Stimulated activated naive CD8-positive, alpha-beta T cell treated with anti-CD3 and anti-CD28 coated beads, Interleukin-15, Interleukin-2, amounts not matched to agents 100 U/mL and 50 U/mL, for 24 hours (primary cell): Measurements from ENCODE around the gene ADAMTS10.
"Not testable (repeated sequence)": the region's sequence is repeated elsewhere in the genome, so short reads cannot be mapped to it uniquely, and the experiment has no call there.

Source experiments
- ATAC-seq: fragments of 150-1000 bp; cut with Tn5 transposase; one replicate; pipeline ENCODE4 v1.10.0; 2021
- DNase-seq: peaks from one replicate; pipeline ENCODE4 v3.0.0; 2021

The ADAMTS10 gene

DNA sequence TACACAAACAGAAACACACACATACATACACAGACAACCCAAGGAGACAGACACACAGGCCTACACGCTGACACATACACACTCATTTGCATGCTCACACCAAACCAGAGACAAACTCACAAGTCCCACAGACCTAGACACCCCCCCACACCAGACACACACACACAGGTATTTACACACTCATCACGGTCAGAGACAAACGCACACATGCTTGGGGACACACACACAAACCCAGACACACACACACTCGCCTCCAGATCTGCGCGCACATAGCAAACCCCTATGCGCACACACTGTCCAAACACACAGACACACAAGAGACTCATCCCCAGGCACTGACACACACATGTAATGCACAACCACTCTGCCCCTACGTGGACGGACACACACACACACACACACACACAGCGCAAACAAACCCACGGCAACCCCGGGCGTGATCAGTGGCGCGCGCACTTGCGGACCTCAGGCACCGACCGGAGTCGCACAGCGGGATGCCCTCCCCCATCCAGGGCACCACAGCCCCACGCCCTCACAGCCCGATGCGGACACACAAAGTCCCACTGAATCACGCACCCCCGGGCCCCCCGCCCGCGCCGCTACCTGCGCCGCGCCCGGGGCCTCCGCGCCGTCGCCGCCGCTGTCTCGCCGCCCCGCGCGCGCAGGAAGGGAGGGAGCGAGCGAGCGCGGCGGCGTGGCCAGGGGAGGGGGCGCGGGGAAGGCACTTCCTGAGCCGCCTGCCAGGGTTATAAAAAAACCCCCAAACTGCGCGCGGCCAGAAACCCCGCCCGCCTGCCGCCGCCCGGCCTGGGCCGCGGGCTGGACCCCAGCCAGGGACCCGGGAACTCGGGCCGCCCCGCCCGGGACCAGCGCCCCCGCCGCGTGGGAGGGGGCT is at the start of gene ADAMTS10:
TSS of gene ADAMTS10 (minus strand) at position 675 of the 895 bp plus-strand sequence. CDS start 5,005 bp downstream, outside the sequence.
- ATAC-seq (peak; percentile 26), DNase-seq (peak; percentile 40)

- ATAC-seq (no peak), DNase-seq (no peak)
These were observed 49.4 kb upstream of the ADAMTS10 start for GRCh38 chr19:8659905-8660304.

DNA sequence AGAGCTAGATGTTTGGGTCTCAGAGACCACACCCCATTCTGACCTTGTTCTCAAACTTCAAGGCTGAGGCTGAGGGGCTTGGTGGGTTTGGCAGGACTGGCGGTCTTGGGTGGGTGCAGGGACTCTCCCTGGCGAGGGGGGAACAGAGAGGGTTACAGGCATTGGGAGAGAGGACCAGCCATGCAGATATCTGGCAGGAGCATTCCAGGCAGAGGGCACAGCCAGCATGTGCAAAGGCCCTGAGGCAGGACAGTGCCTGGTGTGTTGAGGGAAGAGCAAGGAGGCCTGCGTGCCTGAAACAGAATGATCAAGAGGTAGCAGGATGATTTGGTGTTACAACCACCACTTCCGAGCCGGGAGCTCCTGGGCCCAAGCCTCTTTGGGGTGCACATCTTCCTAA is 47.4 kb upstream of the ADAMTS10 start:
- ATAC-seq: no peak
- DNase-seq: no peak

GRCh38 chr19:8655340-8655709 is 44.8 kb upstream of the ADAMTS10 start:
- ATAC-seq (peak; percentile 61), DNase-seq (peak; percentile 52)

GRCh38 chr19:8654591-8655339 is 44.2 kb upstream of the ADAMTS10 start:
- DNase-seq (peak; percentile 75), ATAC-seq (peak; percentile 50)

DNA sequence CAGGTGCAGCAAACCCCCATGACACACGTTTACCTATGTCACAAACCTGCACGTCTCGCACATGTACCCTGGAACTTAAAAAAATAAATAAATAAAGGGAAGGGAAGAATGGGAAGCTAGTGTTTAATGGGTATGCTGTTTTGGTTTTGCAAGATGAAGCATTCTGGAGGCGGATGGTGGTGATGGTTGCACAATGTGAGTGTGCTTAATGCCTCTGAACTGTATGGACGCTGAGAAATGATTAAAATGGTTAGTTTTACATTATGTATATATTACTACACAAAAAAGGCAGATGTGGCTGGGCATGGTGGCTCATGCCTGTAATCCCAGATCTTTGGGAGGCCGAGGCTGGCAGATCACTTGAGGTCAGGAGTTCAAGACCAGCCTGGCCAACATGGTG is 37.7 kb upstream of the ADAMTS10 start:
- ATAC-seq: no peak
- DNase-seq: no peak

- ATAC-seq: no peak
- no peak for DNase-seq
These were observed 33.5 kb upstream of the ADAMTS10 start for GRCh38 chr19:8643860-8644653.

DNA sequence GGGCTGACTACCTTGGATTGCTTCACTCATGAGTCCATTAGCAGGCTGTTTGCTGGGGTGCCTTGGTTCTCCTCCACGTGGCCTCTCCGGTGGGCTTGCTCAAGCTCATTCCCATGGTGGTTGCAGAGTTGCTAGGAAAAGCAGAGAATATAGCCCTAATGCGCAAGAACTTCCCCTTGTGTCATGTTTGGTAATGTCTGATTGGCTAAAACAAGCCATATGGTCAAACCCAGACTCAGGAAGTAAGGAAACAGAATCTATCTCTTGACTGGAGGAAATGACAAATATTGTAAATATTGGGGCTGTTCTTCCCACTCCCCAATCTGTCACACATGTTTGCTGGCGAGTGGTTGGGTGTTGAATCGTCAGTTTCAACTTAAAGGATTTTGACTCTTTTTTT is 32.0 kb upstream of the ADAMTS10 start:
- DNase-seq (no peak), ATAC-seq (no peak)

- ATAC-seq: no peak
- no peak for DNase-seq
These were observed 31.5 kb upstream of the ADAMTS10 start for GRCh38 chr19:8641908-8642547.

DNA sequence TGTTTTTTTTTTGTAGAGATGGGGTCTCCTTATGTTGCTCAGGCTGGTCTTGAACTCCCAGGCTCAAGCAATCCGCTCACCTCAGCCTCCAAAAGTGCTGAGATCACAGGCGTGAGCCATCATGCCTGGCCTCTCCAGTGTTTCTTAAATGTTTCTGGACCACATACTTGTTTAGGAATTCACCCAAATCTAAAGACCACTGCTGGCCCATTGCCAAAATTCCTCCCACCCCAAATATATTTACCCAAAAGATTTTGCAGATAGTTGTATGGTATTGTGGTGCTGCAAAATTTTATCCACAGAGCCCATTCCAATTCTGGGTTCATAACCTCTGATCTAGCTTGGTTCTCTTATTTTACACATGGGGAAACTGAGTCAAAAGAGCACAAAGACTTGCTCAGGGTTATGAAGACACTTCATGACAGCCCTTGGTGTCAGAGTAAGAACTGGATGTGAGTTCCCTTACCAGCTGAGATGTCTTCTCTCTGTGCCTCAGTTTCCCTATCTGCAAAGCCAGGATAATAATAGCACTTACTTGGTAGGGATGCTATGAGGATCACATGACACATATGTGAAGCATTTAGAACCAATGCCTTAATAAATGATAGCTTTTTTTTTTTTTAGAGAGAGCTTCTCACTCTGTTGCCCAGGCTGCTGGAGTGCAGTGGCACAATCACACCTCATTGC is 30.8 kb upstream of the ADAMTS10 start:
- no peak for ATAC-seq
- no peak for DNase-seq

DNA sequence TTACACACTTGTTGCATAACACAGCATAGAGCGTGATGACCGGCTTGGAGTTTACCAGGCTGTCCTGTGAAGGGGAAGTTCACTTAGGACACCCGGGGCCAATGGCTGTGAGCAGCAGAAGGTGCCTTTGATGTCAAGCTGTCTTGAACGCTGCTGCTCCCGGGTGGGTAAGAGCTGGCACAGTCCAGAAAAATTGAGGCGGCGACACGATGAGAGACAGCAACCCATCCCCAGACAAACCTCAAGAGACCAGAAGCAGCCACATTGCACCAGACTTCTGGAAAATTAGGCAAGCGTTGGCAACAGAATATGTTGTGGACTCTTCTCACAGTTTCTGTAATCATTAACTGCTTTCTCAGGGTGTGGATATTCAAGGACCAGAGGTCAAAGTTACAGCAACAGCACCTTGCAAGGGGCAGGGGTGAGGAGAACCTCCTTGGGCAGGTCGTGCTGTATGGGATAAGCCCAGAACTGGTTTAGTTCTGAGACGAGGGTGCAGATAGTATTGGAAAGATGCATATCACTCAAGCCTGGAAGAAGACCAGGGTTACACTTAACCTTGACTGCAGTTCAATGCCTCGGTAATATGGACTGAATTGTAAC is 30.0 kb upstream of the ADAMTS10 start:
- DNase-seq: no peak
- no peak for ATAC-seq

- DNase-seq: no peak
- ATAC-seq: no peak
These were observed 29.4 kb upstream of the ADAMTS10 start for GRCh38 chr19:8639821-8640401.

DNA sequence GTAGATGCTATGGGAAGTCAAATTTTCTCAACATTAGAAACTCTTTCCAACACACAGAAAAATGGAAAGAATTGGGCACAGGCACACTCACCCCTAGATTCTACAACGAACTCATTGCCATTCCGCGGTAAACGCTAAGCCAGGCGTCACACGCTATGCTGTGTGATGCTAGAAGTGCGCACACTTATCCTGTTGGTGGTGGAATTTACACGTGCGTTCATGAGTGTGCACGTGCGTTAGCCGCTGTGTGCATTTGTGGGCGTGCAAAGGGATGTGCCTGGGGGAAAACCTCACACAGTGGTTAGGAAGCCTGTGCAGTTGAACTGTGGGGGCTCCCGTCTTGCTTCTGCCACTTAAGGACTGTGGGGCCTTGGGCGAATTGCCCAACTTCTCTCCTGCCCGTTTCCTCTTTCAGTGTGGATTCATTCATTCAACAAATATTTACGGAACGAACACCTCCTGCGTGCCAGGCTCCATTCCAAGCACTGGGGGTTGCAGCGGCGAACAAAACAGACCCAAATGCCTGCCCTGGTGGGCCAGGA is 27.6 kb upstream of the ADAMTS10 start:
- ATAC-seq (peak; percentile 61), DNase-seq (peak; percentile 13)

- not testable (repeated sequence) for ATAC-seq, DNase-seq
These were observed 26.6 kb upstream of the ADAMTS10 start for GRCh38 chr19:8637070-8637469.

DNA sequence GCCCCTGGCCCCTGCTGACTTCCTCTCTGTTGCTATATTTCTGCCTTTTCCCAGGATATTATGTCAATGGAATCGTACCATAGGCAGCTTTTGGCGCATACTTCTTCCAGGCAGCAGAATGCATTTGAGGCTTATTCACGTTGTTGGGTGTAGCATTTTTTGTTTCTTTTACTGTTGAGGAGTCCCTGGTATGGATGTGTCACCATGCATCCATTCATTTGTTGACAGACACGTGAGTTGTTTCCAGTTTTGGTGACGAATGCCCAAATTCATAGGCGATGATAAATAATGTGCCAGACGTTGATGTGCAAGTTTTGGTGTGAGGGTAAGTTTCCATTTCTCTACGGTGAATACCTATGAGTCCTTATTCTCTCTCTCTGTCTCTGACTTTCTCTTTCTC is 24.9 kb upstream of the ADAMTS10 start:
- DNase-seq: no peak
- no peak for ATAC-seq

GRCh38 chr19:8631425-8631819 is 20.9 kb upstream of the ADAMTS10 start:
- ATAC-seq (no peak), DNase-seq (no peak)

DNA sequence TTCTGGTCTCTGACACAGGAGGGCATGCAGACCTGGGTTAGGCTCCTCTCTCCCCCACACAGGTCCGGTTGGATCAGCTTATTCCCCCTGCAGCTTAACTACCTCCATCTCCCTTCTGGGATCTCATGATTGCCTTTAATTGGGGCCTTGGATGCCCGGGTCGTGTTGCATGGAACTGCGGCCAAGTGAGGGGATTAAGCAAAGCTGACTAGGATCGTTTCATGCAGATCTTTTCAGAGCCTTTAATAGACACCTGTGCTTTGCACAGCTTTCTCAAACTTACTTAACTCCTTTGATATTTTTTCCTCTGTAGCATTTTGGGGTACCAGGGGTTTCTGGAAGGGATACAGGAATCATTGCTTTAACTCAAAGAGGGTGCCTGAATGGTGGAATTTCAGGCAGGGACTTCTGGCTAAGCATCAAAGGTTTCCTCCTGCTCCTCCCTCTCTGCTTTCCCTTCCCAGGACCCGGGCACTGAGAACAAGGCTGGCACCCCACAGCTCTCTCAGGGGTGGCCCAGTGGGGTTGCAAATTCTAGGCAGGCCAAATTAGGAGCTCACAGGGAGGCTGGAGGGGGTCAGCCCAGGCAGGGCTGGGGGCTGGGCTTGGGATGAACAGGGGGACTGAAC is 20.4 kb upstream of the ADAMTS10 start:
- ATAC-seq: no peak

DNA sequence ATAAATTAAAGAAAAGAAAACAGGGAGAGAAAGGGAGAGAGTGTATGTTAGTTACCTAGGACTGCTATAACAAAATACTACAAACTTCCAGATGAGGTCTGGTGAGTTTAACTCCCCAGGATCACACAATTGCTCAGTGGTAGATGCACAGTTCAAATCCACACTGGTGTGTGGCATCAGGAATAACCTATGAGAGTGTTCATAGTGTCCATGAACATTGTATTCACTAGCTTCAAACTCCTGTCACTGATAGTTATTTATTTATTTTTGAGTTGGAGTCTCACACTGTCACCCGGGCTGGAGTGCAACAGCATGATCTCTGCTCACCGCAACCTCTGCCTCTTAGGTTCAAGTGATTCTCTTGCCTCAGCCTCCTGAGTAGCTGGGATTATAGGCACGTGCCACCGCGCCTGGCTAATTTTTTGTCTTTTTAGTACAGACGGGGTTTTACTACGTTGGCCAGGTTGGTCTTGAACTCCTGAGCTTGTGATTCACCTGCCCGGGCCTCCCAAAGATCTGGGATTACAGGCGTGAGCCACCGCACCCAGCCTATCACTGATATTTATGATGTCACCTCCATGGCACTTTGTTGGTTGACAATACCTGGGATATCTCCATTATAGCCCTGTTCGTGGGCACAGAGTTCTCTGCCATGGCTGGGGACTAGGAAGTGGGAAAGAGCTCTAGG is 19.6 kb upstream of the ADAMTS10 start, which contains the start of gene NFILZ:
TSS of gene NFILZ (plus strand) at position 638 of the 688 bp plus-strand sequence. CDS start 46,133 bp downstream, outside the sequence.
- DNase-seq (no peak), ATAC-seq (no peak)

More for the DNA sequence above, 20.4 kb upstream of the ADAMTS10 start:
- DNase-seq: no peak

DNA sequence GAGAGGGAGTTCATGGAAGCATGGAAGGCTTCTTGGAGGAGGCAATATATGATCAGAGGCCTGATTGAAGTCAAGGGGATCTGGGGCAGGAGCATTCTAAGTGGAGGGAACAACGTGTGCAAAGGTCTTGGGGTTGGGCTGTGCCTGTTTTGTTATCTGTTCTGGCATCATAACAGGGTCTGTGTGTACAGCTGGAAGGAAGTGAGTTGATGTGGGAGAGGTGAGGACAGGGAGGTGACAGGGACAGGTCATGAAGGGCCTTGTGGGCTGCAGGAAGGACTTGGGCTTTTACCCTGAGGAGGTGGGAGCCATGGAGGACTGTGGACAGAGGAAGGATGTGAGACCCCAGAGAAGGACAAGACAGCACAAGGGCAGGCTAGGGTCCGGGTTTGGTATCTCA is 18.7 kb upstream of the ADAMTS10 start:
- DNase-seq (no peak), ATAC-seq (no peak)
